IPS-15b (cell line): Measurements from ENCODE around the gene KATNB1.
"Not testable (repeated sequence)": the region's sequence is repeated elsewhere in the genome, so short reads cannot be mapped to it uniquely, and the experiment has no call there.

Experiments used
- H3K27me3 ChIP-seq: one replicate; pipeline ENCODE4 v1.6.1; 2013; ENCODE audit warnings: low read length; ENCODE audit not compliant: control insufficient read depth, insufficient read depth
- H3K36me3 ChIP-seq: one replicate; pipeline ENCODE4 v1.6.1; 2013; ENCODE audit warnings: low read length; ENCODE audit not compliant: control insufficient read depth, insufficient read depth
- H3K4me1 ChIP-seq: one replicate; pipeline ENCODE4 v1.6.1; 2013; ENCODE audit warnings: mild to moderate bottlenecking, low read length; ENCODE audit not compliant: control insufficient read depth, insufficient read depth
- H3K4me3 ChIP-seq: one replicate; pipeline ENCODE4 v1.5.1; 2013; ENCODE audit warnings: low read depth, low read length
- H3K9ac ChIP-seq: one replicate; pipeline ENCODE4 v1.6.1; 2013; ENCODE audit warnings: low read depth, mild to moderate bottlenecking, low read length
- H3K9me3 ChIP-seq: one replicate; pipeline ENCODE4 v1.6.1; 2013; ENCODE audit warnings: mild to moderate bottlenecking, low read length; ENCODE audit not compliant: control insufficient read depth, insufficient read depth

KATNB1 gene

GRCh38 chr16:57773655-57774295 lies 38.2 kb downstream of the KATNB1 start:
- H3K4me3 ChIP-seq, result no peak overlapping the region
- H3K9me3 ChIP-seq, result no peaks in the 10 kb centered on the region
- no peak overlapping the region for H3K9ac ChIP-seq
- H3K36me3 ChIP-seq, result peaks cover 10% of the 10 kb centered on the region
- H3K4me1 ChIP-seq, result peaks cover 11% of the 10 kb centered on the region
- no peaks in the 10 kb centered on the region for H3K27me3 ChIP-seq

DNA sequence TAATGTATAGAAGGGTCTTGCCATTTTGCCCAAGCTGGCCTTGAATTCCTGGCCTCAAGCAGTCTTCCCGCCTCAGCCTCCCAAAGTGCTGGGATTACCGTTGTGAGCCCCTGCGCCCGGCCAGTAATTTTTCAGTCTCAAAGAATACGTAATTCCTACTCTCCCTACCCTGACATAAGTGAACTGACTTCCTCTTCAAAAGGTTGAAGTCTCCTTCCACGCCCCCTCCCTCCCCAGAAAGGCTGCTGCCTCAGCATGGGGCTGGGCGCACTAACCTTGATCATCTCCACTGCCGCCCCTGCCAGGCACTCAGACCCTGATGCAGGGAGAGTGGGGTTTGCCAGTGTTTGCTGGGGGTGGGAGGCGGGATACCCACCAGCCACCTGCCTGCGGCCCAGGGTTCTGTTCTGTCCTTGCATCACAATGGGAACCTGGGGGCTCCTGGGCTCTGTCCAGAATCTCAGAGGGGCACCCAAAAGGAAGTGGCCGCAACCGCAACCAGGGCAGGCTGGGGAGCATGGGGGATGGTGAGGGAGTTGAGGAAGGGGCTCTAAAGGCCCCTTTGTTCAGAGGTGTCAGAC lies 39.2 kb downstream of the KATNB1 start:
- no peaks in the 10 kb centered on the region for H3K27me3 ChIP-seq
- peaks cover 9% of the 10 kb centered on the region for H3K36me3 ChIP-seq
- no peaks in the 10 kb centered on the region for H3K9me3 ChIP-seq
- H3K4me3 ChIP-seq, result no peak overlapping the region
- no peak overlapping the region for H3K9ac ChIP-seq
- H3K4me1 ChIP-seq, result peaks cover 11% of the 10 kb centered on the region

GRCh38 chr16:57775661-57776469 lies 40.3 kb downstream of the KATNB1 start:
- Histone ChIP-seq H3K27me3 (no peaks in the 10 kb centered on the region), H3K4me3 (no peak overlapping the region), H3K36me3 (peaks cover 5% of the 10 kb centered on the region), H3K9me3 (no peaks in the 10 kb centered on the region), H3K4me1 (peaks cover 11% of the 10 kb centered on the region), H3K9ac (no peak overlapping the region)

GRCh38 chr16:57778658-57779057 lies 43.1 kb downstream of the KATNB1 start:
- H3K36me3 ChIP-seq, result peaks cover 2% of the 10 kb centered on the region
- no peak overlapping the region for H3K4me3 ChIP-seq
- peaks cover 11% of the 10 kb centered on the region for H3K4me1 ChIP-seq
- H3K9me3 ChIP-seq, result no peaks in the 10 kb centered on the region
- H3K27me3 ChIP-seq, result no peaks in the 10 kb centered on the region
- H3K9ac ChIP-seq, result no peak overlapping the region

DNA sequence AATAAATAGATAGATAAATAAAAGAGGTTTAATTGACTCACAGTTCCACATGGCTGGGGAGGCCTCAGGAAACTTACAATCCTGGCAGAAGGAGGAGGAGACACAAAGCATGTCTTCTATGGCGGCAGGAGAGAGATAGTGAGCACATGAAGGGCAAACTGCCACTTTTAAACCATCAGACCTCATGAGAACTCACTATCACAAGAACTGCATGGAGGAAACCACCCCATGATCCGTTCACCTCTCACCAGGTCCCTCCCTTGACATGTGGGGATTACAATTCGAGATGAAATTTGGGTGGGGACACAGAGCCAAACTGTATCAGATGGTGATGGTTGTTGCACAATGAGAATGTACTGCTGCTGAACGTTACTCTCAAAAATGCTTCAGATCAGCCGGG lies 44.3 kb downstream of the KATNB1 start:
- not testable (repeated sequence) for H3K27me3 ChIP-seq, H3K4me3 ChIP-seq, H3K9ac ChIP-seq, H3K9me3 ChIP-seq, H3K36me3 ChIP-seq
- peaks cover 11% of the 10 kb centered on the region for H3K4me1 ChIP-seq

DNA sequence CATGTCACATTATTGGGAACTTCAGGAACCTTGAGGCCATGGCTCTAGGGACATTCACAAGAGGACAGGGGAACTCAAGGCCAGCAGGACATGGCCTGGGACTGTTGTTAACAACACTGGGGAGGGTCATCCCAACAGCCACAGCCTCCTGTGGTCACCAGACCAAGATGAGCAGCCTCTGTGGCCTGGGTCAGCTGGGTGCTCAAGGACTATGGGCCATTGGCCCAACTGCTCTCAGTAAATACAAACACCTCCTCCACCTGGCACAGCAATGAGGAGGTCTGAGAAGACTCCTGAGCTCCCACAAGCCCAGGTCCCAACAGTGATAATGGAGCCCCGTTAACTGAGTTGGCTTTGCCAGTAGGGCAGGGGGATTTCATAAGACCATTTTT lies 45.8 kb downstream of the KATNB1 start:
- no peak overlapping the region for H3K4me3 ChIP-seq
- no peaks in the 10 kb centered on the region for H3K27me3 ChIP-seq
- no peaks in the 10 kb centered on the region for H3K9me3 ChIP-seq
- H3K36me3 ChIP-seq, result no peaks in the 10 kb centered on the region
- no peak overlapping the region for H3K9ac ChIP-seq
- peaks cover 3% of the 10 kb centered on the region for H3K4me1 ChIP-seq

DNA sequence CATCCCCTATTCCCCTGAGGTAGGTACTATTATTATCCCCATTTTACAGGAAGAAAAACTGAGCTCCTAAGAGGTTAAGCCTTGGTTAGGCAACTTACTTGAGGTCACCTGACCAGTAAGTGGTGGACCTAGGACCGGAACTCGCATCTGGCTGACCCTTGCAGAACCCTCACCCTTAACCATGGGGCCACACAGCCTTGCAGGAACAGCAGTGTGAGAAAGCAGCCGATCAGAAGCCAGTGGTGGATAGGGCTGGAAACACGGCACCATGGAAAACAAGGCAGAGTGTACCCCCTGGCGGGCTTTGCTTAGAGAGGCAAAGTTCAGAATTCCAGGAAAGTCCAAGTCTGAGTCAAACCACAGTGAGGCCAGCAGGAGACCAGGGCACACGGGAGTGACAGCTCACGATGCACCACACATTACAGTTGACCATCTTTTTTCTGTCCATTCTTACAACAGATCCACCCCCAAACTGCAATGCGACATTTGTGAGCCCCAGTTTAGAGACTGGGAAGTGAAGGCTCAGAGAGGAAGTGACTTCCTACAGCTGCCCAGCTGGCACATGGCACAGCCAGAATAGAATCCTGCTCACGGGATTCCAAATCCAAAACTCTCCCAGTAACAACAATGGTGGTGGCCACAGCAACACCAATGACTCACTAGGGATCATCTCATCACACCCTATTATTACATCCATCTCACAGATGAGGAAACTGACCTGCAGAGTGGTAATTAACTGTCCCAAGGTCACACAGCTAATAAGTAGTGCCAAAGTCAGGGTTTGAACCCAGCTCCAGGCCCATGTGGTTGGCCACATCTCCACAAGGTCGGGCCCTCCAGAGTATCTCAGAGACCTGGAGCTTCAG lies 46.4 kb downstream of the KATNB1 start:
- Histone ChIP-seq H3K4me3 (no peak overlapping the region), H3K9ac (no peak overlapping the region)

GRCh38 chr16:57782607-57783055 lies 47.1 kb downstream of the KATNB1 start:
- H3K27me3 ChIP-seq, H3K36me3 ChIP-seq, H3K9me3 ChIP-seq, H3K4me3 ChIP-seq, H3K4me1 ChIP-seq, H3K9ac ChIP-seq: not testable (repeated sequence)

More for the DNA sequence above, 46.4 kb downstream of the KATNB1 start:
- H3K36me3 ChIP-seq, result no peaks in the 10 kb centered on the region
- H3K9me3 ChIP-seq, result no peaks in the 10 kb centered on the region
- H3K27me3 ChIP-seq, result no peaks in the 10 kb centered on the region
- H3K4me1 ChIP-seq, result no peaks in the 10 kb centered on the region

- Histone ChIP-seq H3K4me1 (no peaks in the 10 kb centered on the region), H3K9me3 (no peaks in the 10 kb centered on the region), H3K4me3 (no peak overlapping the region), H3K27me3 (no peaks in the 10 kb centered on the region), H3K36me3 (no peaks in the 10 kb centered on the region), H3K9ac (no peak overlapping the region)
Measured at GRCh38 chr16:57783116-57783515, 47.5 kb downstream of the KATNB1 start.

DNA sequence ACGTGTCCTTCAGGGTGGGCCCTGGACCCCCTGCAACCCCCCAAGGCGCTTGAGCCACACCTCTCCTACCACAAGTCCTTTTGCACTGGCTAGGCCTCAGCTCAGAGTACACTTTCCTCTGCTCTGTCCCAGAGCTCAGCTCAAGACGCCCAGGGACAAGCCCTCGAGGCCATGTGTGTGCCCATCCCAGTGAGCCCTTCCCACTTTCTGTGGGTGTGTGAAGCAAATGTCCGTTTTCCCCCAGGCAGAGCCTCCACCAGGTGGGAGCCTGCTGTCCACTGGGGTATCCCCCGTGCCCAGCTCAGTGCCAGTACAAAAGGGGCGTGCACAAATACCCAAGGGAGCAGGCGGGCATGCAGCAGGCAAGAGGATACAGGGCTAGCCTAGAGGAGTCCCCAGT lies 48.3 kb downstream of the KATNB1 start:
- no peak overlapping the region for H3K9ac ChIP-seq
- no peaks in the 10 kb centered on the region for H3K27me3 ChIP-seq
- no peaks in the 10 kb centered on the region for H3K9me3 ChIP-seq
- H3K36me3 ChIP-seq, result no peaks in the 10 kb centered on the region
- no peak overlapping the region for H3K4me3 ChIP-seq
- H3K4me1 ChIP-seq, result no peaks in the 10 kb centered on the region

GRCh38 chr16:57784334-57784733 lies 48.8 kb downstream of the KATNB1 start:
- H3K9me3 ChIP-seq, result no peaks in the 10 kb centered on the region
- no peaks in the 10 kb centered on the region for H3K36me3 ChIP-seq
- H3K4me3 ChIP-seq, result no peak overlapping the region
- no peaks in the 10 kb centered on the region for H3K27me3 ChIP-seq
- no peak overlapping the region for H3K9ac ChIP-seq
- H3K4me1 ChIP-seq, result no peaks in the 10 kb centered on the region
